GM19438 (cell line): ENCODE results near the gene RAB11A.
"Not testable (repeated sequence)": the region's sequence is repeated elsewhere in the genome, so short reads cannot be mapped to it uniquely, and the experiment has no call there.

Experiments
- ATAC-seq: cut with Tn5 transposase; IDR thresholded peaks from one replicate; pipeline ENCODE4 v1.9.1; 2021; ENCODE audit warnings: low read depth; ENCODE audit not compliant: unreplicated experiment

RAB11A gene

GRCh38 chr15:65841121-65841930 is 28.0 kb upstream of the RAB11A start:
- ATAC-seq = no peak

GRCh38 chr15:65845826-65846519 is 23.3 kb upstream of the RAB11A start:
- no peak for ATAC-seq

DNA sequence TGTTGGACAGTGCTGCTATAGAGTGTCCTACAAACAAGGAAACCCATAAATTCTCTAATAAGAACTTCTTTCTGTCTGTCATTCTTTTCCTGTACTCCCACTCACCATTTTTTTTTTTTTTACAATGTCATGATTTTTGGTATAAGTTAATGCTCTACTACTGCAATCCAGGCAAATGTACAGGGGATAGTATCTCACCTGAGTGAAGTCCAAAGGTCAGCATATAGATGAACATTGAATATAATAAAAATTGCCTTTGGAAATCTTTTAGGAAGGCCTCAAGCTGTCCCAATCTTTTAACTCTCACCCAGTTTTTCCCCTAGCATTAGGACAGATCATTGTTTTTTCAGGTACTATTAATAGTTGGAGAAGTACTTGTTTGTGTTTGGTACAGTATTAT is 21.3 kb upstream of the RAB11A start:
- no peak for ATAC-seq

DNA sequence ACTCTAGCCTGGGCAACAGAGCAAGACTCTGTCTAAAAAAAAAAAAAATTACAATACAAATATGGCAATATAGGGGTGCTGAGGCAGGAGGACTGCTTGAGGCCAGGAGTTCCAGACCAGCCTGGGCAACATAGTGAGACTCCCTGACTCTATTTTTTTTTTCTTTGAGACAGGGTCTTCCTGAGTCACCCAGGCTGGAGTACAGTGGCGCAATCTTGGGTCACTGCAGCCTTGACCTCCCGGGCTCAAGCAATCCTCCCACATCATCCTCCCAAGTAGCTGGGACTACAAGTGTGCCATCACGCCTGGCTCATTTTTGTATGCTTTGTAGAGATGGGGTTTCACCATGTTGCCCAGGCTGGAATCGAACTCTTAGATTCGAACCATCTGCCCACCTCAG is 17.3 kb upstream of the RAB11A start:
- no peak for ATAC-seq

GRCh38 chr15:65856821-65857455 is 12.4 kb upstream of the RAB11A start:
- no peak for ATAC-seq

DNA sequence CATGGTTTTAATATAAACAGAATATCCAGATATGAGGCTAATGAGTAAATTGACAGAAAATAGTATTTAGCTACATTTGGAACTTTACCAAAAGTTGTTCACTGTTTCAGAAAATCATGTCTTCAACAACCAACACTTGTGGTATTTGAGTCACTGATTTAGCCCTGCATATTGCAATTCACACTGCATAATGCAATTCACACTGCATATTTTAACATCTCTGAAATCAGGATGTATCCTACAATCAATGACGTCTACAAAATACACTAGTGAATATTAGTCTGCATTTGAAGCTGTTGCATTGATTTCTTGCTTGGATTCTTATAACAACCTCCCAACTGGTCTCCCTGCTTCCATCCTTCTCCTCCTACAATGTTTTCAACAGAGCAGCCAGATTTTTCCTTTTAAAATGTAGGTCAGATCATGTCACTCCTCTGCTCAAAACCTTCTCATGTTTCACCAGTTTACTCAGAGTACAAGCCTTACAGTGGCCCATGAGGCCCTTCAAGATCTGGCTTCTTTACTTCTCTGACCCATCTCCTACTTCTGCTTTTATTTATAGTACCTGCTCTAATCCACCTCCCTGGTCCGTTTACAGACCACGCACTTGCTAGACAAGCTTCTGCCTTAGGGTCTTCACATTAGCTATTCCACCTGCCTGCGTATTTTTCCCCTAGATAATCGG is 11.4 kb upstream of the RAB11A start:
- no peak for ATAC-seq

DNA sequence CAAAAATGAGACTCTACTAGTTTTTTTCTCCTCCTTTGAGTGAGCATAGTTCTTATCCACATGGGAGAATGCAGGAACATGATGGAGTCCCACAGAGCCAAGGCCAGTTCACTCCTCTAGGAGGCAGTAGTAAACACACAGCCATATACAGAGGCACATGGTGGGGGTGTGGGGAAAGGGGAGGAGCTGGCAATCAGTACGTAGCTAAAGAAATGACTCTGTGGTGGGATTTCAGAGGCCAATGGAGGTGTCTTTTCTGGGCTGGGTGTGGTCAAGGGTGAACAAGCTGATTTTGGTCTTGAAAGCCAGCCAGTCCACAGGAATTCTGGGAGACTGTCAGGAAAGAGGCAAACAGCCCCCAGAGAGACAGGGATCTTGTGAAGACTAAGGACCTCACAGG is 6.6 kb upstream of the RAB11A start:
- ATAC-seq = no peak

GRCh38 chr15:65863106-65863505 is 6.2 kb upstream of the RAB11A start:
- no peak for ATAC-seq

GRCh38 chr15:65867244-65867643 is 2.0 kb upstream of the RAB11A start:
- ATAC-seq = no peak

- ATAC-seq = not testable (repeated sequence)
Measured at GRCh38 chr15:65867933-65868332, 1.4 kb upstream of the RAB11A start.

DNA sequence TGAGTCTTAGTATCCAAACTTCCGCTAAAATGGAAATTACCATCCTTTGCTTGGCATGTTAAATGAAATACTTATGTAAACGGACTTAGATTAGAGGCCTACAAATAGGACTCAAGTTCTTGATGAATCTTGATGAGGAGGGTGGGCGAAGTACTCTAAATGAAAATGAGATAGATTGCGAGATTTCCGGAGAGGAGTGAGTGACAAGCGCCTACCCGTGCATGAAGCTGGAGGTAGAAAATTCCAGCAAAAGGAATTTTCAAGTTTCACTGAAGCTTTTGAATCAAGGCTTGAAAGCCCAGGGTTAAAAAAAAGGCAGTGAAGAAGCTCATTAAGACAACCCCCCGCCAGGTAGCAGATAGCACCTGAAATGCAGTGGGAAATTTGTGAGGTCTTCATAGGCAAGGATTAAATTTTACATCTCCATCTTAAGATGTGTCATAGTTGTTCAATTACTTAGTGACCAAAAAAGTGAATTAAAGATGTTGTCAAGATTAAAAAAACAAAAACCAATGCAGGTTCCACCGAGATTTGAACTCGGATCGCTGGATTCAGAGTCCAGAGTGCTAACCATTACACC is 655 bp upstream of the RAB11A start:
- no peak for ATAC-seq

GRCh38 chr15:65869954-65870871 is 922 bp downstream of the RAB11A start:
- peak; percentile 23 for ATAC-seq

DNA sequence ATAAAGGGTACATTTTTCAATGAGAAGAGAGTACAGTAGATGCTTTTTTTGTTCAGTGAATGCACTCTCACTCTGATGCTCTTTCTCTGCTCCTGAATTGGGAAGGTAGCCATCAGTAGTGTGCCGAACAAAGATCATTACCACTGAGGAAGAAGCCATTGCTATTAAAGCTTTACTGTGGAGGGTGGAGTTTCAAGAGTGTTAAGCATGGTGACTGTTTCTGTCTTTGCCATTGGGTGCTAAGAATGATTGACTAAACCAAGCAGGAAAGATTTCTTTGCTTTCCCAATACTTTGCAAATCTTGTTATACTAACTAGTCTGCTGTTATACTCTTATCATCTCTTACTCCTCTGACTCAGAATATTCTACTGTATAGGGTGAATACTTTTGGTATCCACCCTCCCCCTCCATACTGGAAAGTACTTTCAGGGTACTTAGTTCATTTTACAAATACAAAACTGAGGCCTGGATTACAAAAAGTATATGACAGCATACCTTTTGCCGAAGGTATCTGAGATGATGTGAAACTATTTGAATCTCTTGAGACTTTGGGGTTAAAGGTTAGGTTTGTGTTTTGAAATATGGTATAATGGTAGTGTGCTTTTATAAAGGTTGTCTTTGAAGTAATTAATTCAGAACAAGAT is 1.7 kb downstream of the RAB11A start:
- ATAC-seq = no peak

DNA sequence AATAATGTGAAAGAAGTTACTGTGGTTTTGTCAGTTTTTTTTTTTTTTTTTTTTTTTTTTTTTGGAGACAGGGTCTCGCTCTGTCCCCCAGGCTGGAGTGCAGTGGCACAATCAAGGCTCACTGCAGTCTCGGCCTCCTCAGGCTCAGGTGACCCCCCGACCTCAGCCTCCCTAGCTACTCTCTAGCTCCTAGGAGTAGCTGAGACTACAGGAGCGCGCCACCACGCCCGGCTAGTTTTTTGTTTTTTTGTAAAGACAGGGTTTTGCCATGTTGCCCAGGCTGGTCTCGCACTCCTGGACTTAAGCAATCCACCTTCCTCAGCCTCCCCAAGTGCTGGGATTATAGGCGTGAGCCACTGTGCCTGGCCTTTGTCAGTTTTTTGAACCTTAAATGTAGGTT is 2.6 kb downstream of the RAB11A start:
- not testable (repeated sequence) for ATAC-seq

DNA sequence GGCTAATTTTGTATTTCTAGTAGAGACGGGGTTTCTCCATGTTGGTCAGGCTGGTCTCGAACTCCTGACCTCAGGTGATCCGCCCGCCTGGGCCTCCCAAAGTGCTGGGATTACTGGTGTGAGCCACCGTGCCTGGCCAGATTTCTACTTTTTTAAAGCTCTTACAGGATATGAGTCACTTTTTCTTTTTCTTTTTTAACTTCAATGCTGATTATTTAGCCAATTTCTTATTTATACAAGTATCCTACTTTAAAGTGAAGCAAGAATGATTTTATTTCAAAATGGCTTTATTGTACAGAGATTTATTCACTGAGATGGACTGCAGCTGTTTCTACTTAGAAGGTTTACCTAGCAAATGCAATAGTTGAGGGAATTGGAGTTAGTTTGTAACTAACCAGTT is 3.3 kb downstream of the RAB11A start:
- ATAC-seq = not testable (repeated sequence)

GRCh38 chr15:65873256-65873655 is 4.0 kb downstream of the RAB11A start:
- ATAC-seq = no peak

GRCh38 chr15:65875458-65875857 is 6.2 kb downstream of the RAB11A start:
- ATAC-seq = no peak

- ATAC-seq = no peak
Measured at GRCh38 chr15:65877749-65878148, 8.5 kb downstream of the RAB11A start.

GRCh38 chr15:65881766-65882434 is 12.6 kb downstream of the RAB11A start:
- no peak for ATAC-seq
